Panc1 (cell line): ENCODE measurements around the gene RGS13.

ENCODE experiments used
- CTCF ChIP-seq: fragments of 450-650 bp; IDR thresholded peaks from 2 replicates; pipeline ENCODE4 v1.5.1; 2017; ENCODE audit warnings: mild to moderate bottlenecking
- SIN3A ChIP-seq: IDR thresholded peaks from 2 replicates; pipeline ENCODE4 v1.6.1; 2012; ENCODE audit warnings: low read depth, mild to moderate bottlenecking, low read length, moderate library complexity, borderline replicate concordance; ENCODE audit not compliant: insufficient read depth

- no peak for TF ChIP-seq CTCF
- TF ChIP-seq SIN3A: no peak
Observed at GRCh38 chr1:192601567-192601966, 34.4 kb upstream of the RGS13 start.
